Mesodermal cell (in vitro differentiated cells): Measurements from ENCODE around the gene ALDH1A2.
"Not testable (repeated sequence)": the region's sequence is repeated elsewhere in the genome, so short reads cannot be mapped to it uniquely, and the experiment has no call there.

Experiments
- H3K27ac ChIP-seq: 2 replicates; pipeline ENCODE4 v1.7.0; 2013; ENCODE audit warnings: mild to moderate bottlenecking, low read depth, low read length, moderate library complexity; ENCODE audit not compliant: severe bottlenecking
- H3K36me3 ChIP-seq: 2 replicates; pipeline ENCODE4 v1.7.1; 2013; ENCODE audit warnings: mild to moderate bottlenecking, low read length, moderate library complexity; ENCODE audit not compliant: control insufficient read depth, insufficient read depth
- H3K4me1 ChIP-seq: one replicate; pipeline ENCODE4 v1.7.1; 2013; ENCODE audit warnings: mild to moderate bottlenecking, low read length; ENCODE audit not compliant: insufficient read depth, control insufficient read depth, poor library complexity, severe bottlenecking
- H3K4me3 ChIP-seq: 2 replicates; pipeline ENCODE4 v1.7.0; 2013; ENCODE audit warnings: low read length, control low read depth, mild to moderate bottlenecking; ENCODE audit not compliant: insufficient read depth, poor library complexity, severe bottlenecking; ENCODE audit errors: extremely low read depth
- H3K9me3 ChIP-seq: 2 replicates; pipeline ENCODE4 v1.7.1; 2013; ENCODE audit warnings: mild to moderate bottlenecking, low read length, moderate library complexity; ENCODE audit not compliant: control insufficient read depth
- WGBS, 2 experiments: methylation state at CpG; one replicate each; pipeline ENCODE4 v1.1.5; 2013; ENCODE audit warnings: missing lambda C conversion rate in 2 of 2; ENCODE audit not compliant: insufficient coverage in 2 of 2; 5-methylcytosine and 5-hydroxymethylcytosine counted together

The ALDH1A2 gene

DNA sequence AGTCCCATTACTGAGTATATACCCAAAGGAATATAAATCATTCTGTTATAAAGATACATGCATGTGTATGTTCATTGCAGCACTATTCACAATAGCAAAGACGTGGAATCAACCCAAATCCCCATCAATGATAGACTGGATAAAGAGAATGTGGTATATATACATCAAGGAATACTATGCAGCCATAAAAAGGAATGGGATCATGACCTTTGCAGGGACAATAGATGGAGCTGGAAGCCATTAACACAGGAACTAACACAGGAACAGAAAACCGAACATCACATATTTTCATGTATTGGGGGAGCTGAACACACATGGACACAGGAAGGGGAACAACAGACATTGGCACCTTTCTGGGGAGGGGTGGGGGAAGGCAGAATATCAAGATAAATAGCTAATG lies 65.8 kb downstream of the ALDH1A2 start:
- H3K4me3 ChIP-seq, H3K9me3 ChIP-seq, H3K36me3 ChIP-seq, H3K4me1 ChIP-seq, H3K27ac ChIP-seq: not testable (repeated sequence)
- 60% methylated on average over 1 of the region's 2 CpGs; no CpG with 5 or more reads in 1 of the 2 experiments for WGBS, 2 experiments

DNA sequence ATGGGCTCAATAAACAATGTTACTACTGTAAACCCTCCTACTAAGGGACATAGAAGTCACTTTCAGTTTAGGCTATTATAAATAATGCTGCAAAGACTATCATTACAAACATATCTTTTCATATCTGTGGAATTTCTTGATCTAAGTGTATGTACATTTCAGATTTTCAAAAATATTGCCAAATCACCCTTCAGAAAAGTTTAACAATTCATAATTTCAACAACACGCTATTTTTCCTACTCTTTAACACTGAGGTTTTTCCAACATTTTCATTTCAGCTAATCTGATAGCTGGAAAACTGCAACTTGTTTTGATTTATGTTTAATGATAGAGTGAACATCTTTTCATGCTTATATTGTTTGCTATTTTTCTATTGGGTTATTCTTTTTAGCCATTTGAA lies 69.0 kb downstream of the ALDH1A2 start:
- H3K36me3 ChIP-seq = no peaks in the 10 kb centered on the region
- no peaks in the 10 kb centered on the region for H3K9me3 ChIP-seq
- H3K27ac ChIP-seq = no peak overlapping the region
- no peak overlapping the region for H3K4me3 ChIP-seq
- 100% methylated on average over 1 of the region's 1 CpG; no CpG with 5 or more reads in 1 of the 2 experiments for WGBS, 2 experiments
- H3K4me1 ChIP-seq = no peaks in the 10 kb centered on the region

- WGBS, 2 experiments = 100% methylated on average over 1 of the region's 3 CpGs; no CpG with 5 or more reads in 1 of the 2 experiments
- no peak overlapping the region for H3K4me3 ChIP-seq
- H3K27ac ChIP-seq = no peak overlapping the region
- H3K4me1 ChIP-seq = no peaks in the 10 kb centered on the region
- H3K9me3 ChIP-seq = no peaks in the 10 kb centered on the region
- no peaks in the 10 kb centered on the region for H3K36me3 ChIP-seq
Observed at GRCh38 chr15:57994221-57995049, 71.1 kb downstream of the ALDH1A2 start.

GRCh38 chr15:57993409-57994145 lies 71.9 kb downstream of the ALDH1A2 start:
- no peak overlapping the region for H3K4me3 ChIP-seq
- no peaks in the 10 kb centered on the region for H3K4me1 ChIP-seq
- H3K9me3 ChIP-seq = no peaks in the 10 kb centered on the region
- H3K27ac ChIP-seq = no peak overlapping the region
- 88 to 100% methylated on average over 2 to 3 of the region's 3 CpGs for WGBS, 2 experiments
- H3K36me3 ChIP-seq = no peaks in the 10 kb centered on the region

DNA sequence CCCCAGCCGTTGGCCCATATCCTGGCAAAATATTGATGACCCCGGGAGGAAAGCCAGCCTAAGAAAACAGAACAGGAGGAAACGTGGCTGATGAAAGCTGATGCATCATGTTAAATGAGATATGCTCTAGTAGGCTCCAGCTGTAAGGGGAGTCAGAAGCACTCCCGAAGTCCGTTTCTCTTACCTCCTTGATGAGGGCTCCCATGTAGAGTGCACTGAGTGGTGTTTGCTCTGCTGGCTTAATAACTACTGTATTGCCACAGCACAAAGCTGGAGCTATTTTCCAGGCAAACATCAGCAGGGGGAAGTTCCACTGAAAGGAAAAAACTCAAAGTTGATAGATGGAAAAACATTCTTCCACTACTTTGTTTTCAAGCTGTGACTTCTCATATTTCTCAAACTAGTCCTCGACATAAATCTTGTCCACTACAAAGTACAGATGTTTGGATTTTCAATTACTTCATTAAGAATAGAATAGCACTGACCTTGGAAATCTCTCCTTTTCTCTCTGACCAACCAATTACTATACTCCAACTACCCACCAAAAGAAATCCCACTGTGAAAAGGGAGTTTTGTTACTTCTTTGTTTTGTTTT lies 72.7 kb downstream of the ALDH1A2 start:
- H3K27ac ChIP-seq = no peak overlapping the region
- 83 to 92% methylated on average over 3 to 4 of the region's 6 CpGs for WGBS, 2 experiments
- H3K36me3 ChIP-seq = no peaks in the 10 kb centered on the region
- H3K4me3 ChIP-seq = no peak overlapping the region
- H3K4me1 ChIP-seq = no peaks in the 10 kb centered on the region
- no peaks in the 10 kb centered on the region for H3K9me3 ChIP-seq

DNA sequence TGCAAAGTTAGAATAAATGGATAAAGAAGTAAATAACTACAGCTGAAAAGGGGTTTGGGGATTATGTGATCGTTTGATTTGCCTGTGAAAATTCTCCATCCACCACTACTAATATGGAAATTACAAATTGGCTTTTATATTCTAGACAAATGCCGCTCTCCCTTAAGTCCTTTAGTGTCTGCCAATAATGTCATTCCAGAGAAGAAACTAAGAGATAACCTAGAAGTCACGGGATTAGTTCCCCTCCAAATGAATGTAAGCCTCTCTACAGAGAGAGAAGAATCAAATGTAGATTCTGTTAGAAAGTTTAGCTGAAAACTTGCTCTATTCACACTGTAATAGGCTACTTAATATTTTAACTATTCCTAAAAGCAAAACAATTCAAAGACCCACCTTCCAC lies 92.0 kb downstream of the ALDH1A2 start:
- no peak overlapping the region for H3K4me3 ChIP-seq
- H3K27ac ChIP-seq = no peak overlapping the region
- H3K4me1 ChIP-seq = no peaks in the 10 kb centered on the region
- WGBS, 2 experiments = no CpG with 5 or more reads among the region's 3 CpGs
- H3K9me3 ChIP-seq = no peaks in the 10 kb centered on the region
- H3K36me3 ChIP-seq = no peaks in the 10 kb centered on the region

DNA sequence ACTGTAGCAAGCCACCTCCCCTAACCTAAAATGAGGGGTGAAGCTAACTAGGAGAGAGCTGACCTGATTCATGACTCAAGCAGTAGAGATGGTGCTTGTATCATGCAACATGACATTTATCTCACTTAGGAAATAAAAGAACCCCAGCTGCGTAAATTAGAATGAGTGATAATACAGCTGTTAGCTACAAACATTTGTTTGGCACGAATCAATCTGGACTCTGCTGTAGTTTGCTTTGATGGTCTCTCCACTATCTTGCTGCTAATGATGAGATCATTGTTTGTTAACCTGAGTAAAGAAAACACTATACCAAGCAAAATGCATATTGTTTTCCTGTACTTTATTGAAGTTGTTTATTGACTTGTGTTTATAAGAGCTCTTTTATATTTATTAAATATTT lies 92.6 kb downstream of the ALDH1A2 start:
- H3K9me3 ChIP-seq = no peaks in the 10 kb centered on the region
- 80 to 83% methylated on average over 1 of the region's 2 CpGs for WGBS, 2 experiments
- no peak overlapping the region for H3K27ac ChIP-seq
- no peaks in the 10 kb centered on the region for H3K4me1 ChIP-seq
- H3K36me3 ChIP-seq = no peaks in the 10 kb centered on the region
- H3K4me3 ChIP-seq = no peak overlapping the region

DNA sequence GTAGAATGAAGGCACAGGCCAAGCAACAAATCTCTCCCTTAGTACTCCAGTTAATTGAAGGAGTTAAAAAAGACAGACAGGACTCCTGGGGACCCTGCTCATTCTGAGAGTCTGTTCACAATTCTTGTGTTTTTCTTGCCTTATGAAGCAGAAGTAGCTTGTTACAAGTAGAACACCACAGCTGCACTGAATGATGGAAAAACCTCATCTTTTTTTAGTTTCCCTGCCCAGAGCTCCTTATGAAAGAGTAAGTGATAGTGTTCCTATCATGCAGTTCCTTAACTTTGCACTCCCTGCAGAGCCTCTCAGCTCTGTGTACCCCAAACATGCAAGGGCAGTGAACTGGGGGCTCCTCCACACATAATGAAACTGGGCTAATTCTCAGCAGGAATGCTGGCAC lies 95.5 kb downstream of the ALDH1A2 start:
- H3K27ac ChIP-seq = no peak overlapping the region
- H3K9me3 ChIP-seq = no peaks in the 10 kb centered on the region
- H3K4me3 ChIP-seq = no peak overlapping the region
- no peaks in the 10 kb centered on the region for H3K36me3 ChIP-seq
- H3K4me1 ChIP-seq = no peaks in the 10 kb centered on the region

- H3K9me3 ChIP-seq = no peaks in the 10 kb centered on the region
- no peak overlapping the region for H3K27ac ChIP-seq
- no peak overlapping the region for H3K4me3 ChIP-seq
- H3K4me1 ChIP-seq = no peaks in the 10 kb centered on the region
- 81% methylated on average over 4 of the region's 5 CpGs for WGBS, 2 experiments
- no peaks in the 10 kb centered on the region for H3K36me3 ChIP-seq
Observed at GRCh38 chr15:57969355-57969754, 96.2 kb downstream of the ALDH1A2 start.

DNA sequence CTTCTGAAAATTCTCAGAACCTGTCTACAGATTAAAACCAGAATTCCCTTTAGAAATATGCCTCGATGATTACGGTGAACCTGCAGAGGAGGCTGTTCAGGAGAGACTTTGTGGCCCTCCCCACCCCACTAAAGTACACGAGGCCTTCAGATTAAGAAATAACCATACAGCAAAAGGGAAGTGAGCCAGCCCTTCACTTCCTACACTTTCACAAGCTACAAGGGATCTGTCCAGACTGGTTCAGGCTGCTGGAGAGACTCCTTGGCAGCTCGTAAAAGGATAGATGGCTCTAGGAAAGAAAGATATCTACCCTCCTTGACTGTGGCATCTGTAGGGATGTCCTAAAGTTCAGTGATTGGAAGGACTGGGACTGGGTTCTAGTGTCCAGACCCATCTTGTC lies 102.6 kb downstream of the ALDH1A2 start:
- WGBS, 2 experiments = 92% methylated on average over 4 of the region's 4 CpGs; no CpG with 5 or more reads in 1 of the 2 experiments
- H3K9me3 ChIP-seq = no peaks in the 10 kb centered on the region
- no peak overlapping the region for H3K4me3 ChIP-seq
- no peaks in the 10 kb centered on the region for H3K4me1 ChIP-seq
- no peak overlapping the region for H3K27ac ChIP-seq
- H3K36me3 ChIP-seq = no peaks in the 10 kb centered on the region
